Pancreas (tissue), 10 donors: ENCODE results near the gene PEX6. TPM values are rescaled to one million over a fixed set of nuclear protein-coding genes. Genes with fewer than 3 reads are reported as not detected.

Source experiments
- ATAC-seq, 4 donors: fragments of 200-7000 bp; cut with Tn5 transposase; one replicate each; pipeline versions ENCODE4 v1.8.0 to v1.9.1; 2020; ENCODE audit warnings: mild to moderate bottlenecking in 4 of 4, moderate library complexity in 4 of 4
- DNase-seq, 6 donors: peaks; one replicate each; pipeline ENCODE4 v3.0.0-alpha.2; 2020
- FAIRE-seq: peaks from 2 replicates; lab custom pipeline; 2012; peaks lifted over from hg19 to GRCh38; lab: Jason Lieb, UNC
- H3K27ac ChIP-seq, 4 donors: fragments of 200-600 bp; sonication (generic); 1 replicate in 3 of 4; 2 replicates in 1 of 4; pipeline versions ENCODE4 v1.5.0 to v1.8.0; 2020
- H3K27me3 ChIP-seq, 4 donors: fragments of 200-600 bp; one replicate each; pipeline ENCODE4 v1.8.0; 2021
- H3K36me3 ChIP-seq, 3 donors: fragments of 200-600 bp; sonication (generic) in 1 of 3; one replicate each; pipeline versions ENCODE4 v1.5.0 to v1.8.0; 2020 to 2021
- H3K4me1 ChIP-seq, 3 donors: fragments of 200-600 bp; one replicate each; pipeline ENCODE4 v1.8.0; 2021
- H3K4me3 ChIP-seq, 4 donors: fragments of 200-600 bp; sonication (generic) in 2 of 4; one replicate each; pipeline versions ENCODE4 v1.5.0 to v1.8.0; 2020 to 2021
- H3K9me3 ChIP-seq, 4 donors: fragments of 200-600 bp; one replicate each; pipeline ENCODE4 v1.8.0; 2021
- CTCF ChIP-seq, 4 donors: fragments of 200-600 bp; sonication (generic) in 3 of 4; IDR thresholded peaks; one replicate each; pipeline versions ENCODE4 v1.5.0 to v1.8.0; 2021; ENCODE audit warnings: antibody characterized with exemption in 4 of 4
- WGBS, 2 donors: extraction: QIAGEN DNeasy Blood & Tissue Kit; methylation state at CpG; one replicate each; pipeline ENCODE4 v1.1.7; 2013; 5-methylcytosine and 5-hydroxymethylcytosine counted together
- intact Hi-C, 3 donors: fragments of 100-400 bp; cut with DNase I; formaldehyde crosslinking; loops; one replicate each; pipeline versions ENCODE4 v1.11.1 to v1.14.2; 2022
- polyA plus RNA-seq, 2 donors: library from polyadenylated mRNA; stranded (reverse); fragments of 200-250 nt; gene quantifications; one replicate each; pipeline ENCODE4 v1.2.3, GENCODE V29; 2013
- total RNA-seq, 6 donors: library from RNA; stranded (reverse); fragmentation: NEBNext Ultra II Directional in 4 of 6; extraction: Animal tissue kit (Norgen Biotek cat#: 25700) in 4 of 6; gene quantifications; one replicate each; pipeline versions ENCODE4 v1.2.1 to v1.2.4, GENCODE V29; 2021 to 2023
- donor health status: healthy with polysubstance abuse.
- donor health status: DM: no; HTN: no; CAD: no; lungs with moderate emphysema.
- donor health status: DM: no; HTN: no; CAD: no.
- donor health status: control.
- donor health status: control.
- donor health status: Bipolar disorder and iron deficiency.
- donor health status: DM: yes; HTN: yes; CAD: no.
- donor health status: DM: no; HTN: no; CAD: no.
- donor health status: DM: no; HTN: no; CAD: no.
- donor health status: DM: yes; HTN: yes; CAD: no.

The PEX6 gene
- total and polyA plus RNA-seq, 8 donors = 11.4 to 24.3 (median 17.6) TPM

- Histone ChIP-seq H3K4me1 (peaks cover 0 to 22% (median 0%) of the 10 kb centered on the region in 3 donors), H3K4me3 (peak overlapping the region; percentile 70 to 95 (median 84)), H3K27me3 (no peaks in the 10 kb centered on the region), H3K36me3 (no peaks in the 10 kb centered on the region), H3K9me3 (no peaks in the 10 kb centered on the region), H3K27ac (peak overlapping the region; percentile 70 to 91 (median 74))
- DNase-seq (peak in 4 of 6 donors; percentile 41 to 88 (median 68)), ATAC-seq (peak in 3 of 4 donors; percentile 16 to 40 (median 36)), FAIRE-seq (no peak)
- TF ChIP-seq CTCF (IDR thresholded peaks at IDR 0.05) = no peak
- intact Hi-C loops = no loop called here
- WGBS, 2 donors = 0 to 1% methylated on average over 12 to 28 of the region's 28 CpGs
These were observed 518 bp downstream of the PEX6 start for GRCh38 chr6:42978487-42978838.

- Histone ChIP-seq H3K27ac (no peak overlapping the region), H3K4me1 (peaks cover 0 to 21% (median 0%) of the 10 kb centered on the region in 3 donors), H3K36me3 (no peaks in the 10 kb centered on the region), H3K4me3 (no peak overlapping the region), H3K9me3 (no peaks in the 10 kb centered on the region), H3K27me3 (no peaks in the 10 kb centered on the region)
- 69 to 74% methylated on average over 5 of the region's 5 CpGs for WGBS, 2 donors
- intact Hi-C loops = no loop called here
- TF ChIP-seq CTCF (IDR thresholded peaks at IDR 0.05) = no peak
- no peak for ATAC-seq
- FAIRE-seq = no peak
- no peak for DNase-seq
These were observed 4.0 kb downstream of the PEX6 start for GRCh38 chr6:42974919-42975505.

GRCh38 chr6:42973926-42974325, 5.1 kb downstream of the PEX6 start:
- Histone ChIP-seq H3K36me3 (no peaks in the 10 kb centered on the region), H3K27ac (no peak overlapping the region), H3K4me3 (no peak overlapping the region), H3K4me1 (peaks cover 0 to 15% (median 0%) of the 10 kb centered on the region in 3 donors), H3K9me3 (no peaks in the 10 kb centered on the region), H3K27me3 (no peaks in the 10 kb centered on the region)
- DNase-seq = no peak
- no peak for ATAC-seq
- TF ChIP-seq CTCF (IDR thresholded peaks at IDR 0.05) = no peak
- intact Hi-C loops = no loop called here
- WGBS, 2 donors = 89 to 95% methylated on average over 3 of the region's 3 CpGs
- no peak for FAIRE-seq

- no peaks in the 10 kb centered on the region for H3K27me3 ChIP-seq
- intact Hi-C loops = no loop called here
- 64 to 77% methylated on average over 3 of the region's 3 CpGs for WGBS, 2 donors
- peaks cover 0 to 1% (median 0%) of the 10 kb centered on the region in 3 donors for H3K4me1 ChIP-seq
- FAIRE-seq (no peak), ATAC-seq (no peak), DNase-seq (no peak)
- H3K4me3 ChIP-seq = no peak overlapping the region
- TF ChIP-seq CTCF (IDR thresholded peaks at IDR 0.05) = no peak
- H3K36me3 ChIP-seq = no peaks in the 10 kb centered on the region
- no peak overlapping the region for H3K27ac ChIP-seq
- H3K9me3 ChIP-seq = no peaks in the 10 kb centered on the region
These were observed 7.1 kb downstream of the PEX6 start for GRCh38 chr6:42971746-42972327.
